HG03378 (cell line): ENCODE results near the gene CAMK2D.
A peak's percentile ranks its signal among the peaks of the same experiment; 100 is the strongest.
"Not testable (repeated sequence)": the region's sequence is repeated elsewhere in the genome, so short reads cannot be mapped to it uniquely, and the experiment has no call there.

Source experiments
- ATAC-seq: cut with Tn5 transposase; IDR thresholded peaks from one replicate; pipeline ENCODE4 v1.9.1; 2021; ENCODE audit warnings: mild to moderate bottlenecking, moderate library complexity; ENCODE audit not compliant: unreplicated experiment

Gene CAMK2D

DNA sequence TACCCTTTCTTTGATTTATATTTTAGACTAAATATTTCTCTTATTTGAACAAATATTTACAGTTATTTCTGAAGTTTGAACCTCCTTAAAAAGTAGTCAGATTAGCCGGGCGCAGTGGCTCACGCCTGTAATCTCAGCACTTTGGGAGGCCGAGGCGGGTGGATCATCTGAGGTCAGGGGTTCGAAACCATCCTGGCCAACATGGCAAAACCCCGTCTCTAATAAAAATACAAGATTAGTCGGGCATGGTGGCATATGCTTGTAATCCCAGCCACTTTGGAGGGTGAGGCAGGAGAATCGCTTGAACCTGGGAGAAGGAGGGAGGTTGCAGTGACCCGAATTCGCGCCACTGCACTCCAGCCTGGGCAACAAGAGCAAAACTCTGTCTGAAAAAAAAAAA is 2.4 kb upstream of the CAMK2D start:
- ATAC-seq = not testable (repeated sequence)

DNA sequence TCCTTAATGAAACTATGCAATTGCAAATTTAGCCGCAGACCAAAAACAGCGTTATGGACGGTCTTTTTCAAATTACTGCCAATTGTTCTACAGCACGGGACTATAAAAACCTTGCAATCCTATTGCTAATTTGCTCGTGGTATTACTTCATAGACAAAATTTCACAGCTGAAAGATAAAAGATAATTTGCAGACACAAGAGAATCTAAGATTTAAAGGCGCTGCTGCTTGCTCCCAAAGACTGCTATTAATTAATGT is 1.4 kb upstream of the CAMK2D start:
- ATAC-seq = no peak

DNA sequence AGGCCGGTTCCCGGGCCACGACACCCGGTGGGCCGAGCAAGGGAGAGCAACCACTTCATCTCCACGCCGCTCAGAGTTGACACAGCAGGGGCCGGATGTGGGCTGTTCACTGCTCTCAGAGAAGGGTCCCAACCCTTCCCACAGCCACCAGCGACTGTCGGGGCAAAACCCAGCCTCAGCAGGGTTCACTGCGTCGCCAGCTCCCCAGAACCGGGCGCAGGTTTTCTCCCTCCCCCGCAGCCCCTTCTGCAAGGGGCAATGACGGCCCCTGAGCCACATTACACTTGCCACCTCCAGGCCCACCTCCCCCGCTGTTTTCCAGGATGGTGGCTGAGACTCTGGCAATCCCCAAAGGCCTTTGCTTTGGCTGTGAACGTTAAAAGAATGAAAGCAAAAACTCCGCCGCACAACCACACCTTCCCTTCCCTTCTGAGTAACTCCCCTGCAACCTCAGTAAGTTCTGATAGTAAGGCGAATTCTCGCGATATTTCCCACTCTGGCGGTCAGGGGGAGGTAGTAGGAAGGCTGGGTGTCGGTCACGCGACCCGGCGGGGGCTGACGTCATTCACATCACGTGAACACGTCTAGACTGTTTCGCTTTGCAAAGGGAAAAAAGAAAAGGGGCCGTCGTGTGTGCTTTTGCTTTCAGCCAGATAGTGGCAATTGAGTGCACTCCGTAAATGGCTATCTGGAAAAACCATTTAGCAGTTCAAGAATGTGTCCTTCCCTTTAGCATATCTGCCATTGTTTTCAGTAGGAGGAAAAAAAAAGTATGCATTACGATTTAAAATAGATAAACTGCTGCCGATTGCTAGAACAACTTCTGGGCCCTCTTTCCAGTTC is 869 bp upstream of the CAMK2D start:
- ATAC-seq = peak; percentile 79

DNA sequence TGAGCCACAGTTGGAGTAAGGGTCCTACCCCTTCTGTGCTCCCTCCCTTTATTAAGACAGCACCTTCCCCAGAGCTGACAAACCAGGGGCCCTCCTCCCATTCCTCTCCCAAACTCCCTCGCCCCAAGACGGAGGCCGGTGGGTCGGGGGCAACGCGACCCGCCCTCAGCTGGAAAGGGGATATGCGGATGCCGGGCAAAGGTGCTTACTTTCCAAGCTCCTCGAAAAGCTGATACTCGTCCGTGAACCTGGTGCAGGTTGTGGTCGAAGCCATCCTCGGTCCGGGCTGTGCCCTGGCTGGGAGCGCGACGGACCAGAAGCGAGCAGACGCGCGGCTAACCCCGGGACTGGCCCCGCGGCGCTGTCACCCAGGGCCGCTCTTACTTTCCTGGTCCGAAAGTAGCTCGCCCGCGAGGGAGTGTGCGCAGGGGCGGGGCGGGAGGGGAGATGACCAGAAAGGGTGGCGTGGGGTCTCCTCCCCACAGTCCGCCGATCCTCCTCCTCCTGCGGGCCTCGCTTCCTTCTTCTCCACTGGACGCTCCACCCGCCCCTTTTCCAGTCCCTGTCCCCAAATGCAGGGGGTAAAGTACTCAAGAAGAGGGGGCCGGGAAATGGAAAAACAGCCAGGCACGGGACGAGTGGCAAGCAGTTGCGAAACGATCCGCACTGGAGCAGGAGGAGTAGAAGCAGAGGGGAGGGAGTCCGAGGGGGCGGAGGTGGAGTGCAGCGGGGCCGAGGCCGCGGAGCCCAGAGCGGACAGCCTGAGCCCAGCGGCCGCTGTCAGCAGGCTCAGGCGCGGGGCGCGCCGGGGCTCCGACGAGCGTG is 531 bp downstream of the CAMK2D start:
- peak; percentile 6 for ATAC-seq

DNA sequence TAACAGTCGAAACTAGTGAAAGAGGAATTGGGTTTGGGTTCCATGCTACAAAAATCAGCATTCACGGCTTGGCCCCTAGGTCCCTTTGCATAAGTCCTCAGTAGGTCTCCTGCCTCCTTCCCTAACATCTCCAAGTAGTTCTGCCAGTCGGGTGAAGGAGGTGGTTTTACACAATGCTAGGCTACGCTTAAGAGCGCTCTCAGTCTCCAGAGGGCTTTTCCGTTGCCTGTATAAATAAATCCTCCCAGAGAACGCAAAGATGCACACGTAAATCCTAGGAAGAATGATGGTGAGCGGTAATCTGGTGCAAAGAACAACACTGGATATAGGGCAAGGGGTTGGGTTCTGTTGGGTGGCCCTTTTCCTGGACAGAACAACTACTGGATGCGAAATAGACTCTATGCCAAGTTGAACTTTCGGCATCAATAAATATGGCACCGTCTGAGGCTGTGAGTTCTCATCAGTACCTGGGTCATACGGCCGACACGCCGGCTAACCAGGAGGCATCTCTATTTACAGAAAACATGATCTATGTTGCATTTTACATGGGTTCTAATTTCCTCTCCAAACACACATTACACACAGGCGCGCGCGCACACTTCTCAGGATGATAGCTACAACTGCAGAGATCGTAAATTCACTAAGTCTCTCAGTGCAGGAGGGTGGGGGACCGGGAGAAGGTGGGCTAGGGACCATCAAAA is 1.3 kb downstream of the CAMK2D start:
- no peak for ATAC-seq

DNA sequence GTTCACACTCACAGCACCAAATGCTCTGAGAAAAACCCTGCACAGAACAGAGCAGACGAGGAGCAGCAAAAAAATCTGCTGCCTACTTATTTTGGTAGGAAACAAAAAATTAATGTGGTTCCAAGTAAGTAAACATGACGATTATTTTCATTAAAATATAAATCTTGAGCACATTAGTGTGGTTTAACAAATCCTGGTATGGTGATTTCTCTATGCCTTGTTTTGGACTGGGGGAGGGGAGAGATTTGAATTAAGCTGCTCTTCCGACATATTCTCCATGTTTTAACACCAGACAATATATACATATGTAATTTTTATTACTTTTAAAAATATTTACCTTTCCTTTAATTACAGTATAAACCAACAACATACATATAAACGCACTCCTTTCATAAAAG is 1.8 kb downstream of the CAMK2D start:
- ATAC-seq = no peak

DNA sequence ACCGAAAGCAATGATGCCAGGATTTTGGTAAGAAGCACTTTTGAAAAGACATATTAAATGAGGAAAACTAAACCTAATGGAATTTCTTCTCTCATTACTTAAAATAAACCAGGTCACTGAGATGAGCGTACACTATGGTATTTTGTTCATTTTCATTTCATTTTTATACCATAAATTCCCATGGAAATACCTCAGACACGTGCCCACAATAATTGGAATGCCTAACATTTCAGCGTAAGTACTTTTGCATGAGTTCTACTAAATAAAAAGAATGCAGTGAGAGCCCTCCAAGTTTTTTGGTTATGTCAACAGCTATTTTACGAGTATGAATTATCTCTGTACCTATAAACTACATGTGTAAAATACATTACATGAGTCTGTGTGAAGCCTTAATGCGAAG is 3.2 kb downstream of the CAMK2D start:
- no peak for ATAC-seq

DNA sequence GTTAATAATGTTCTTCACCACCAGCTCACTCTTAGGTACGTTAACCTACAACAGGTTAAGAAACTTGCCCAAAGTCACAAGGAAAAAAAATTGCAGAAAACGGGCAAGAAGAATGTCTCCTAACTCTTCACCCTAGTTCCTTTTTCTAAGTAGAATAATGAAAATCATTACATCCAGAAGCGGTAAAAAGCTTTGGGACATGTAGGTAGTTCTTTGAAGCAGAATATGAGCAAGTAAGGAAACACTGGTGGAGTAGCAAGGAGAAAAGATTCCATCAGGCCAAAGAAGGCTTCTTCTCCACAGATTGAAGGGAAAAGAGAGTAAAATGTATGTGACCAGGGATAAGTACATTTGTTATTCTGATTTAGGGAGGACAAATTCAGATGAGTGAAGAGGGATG is 4.1 kb downstream of the CAMK2D start:
- ATAC-seq = no peak

DNA sequence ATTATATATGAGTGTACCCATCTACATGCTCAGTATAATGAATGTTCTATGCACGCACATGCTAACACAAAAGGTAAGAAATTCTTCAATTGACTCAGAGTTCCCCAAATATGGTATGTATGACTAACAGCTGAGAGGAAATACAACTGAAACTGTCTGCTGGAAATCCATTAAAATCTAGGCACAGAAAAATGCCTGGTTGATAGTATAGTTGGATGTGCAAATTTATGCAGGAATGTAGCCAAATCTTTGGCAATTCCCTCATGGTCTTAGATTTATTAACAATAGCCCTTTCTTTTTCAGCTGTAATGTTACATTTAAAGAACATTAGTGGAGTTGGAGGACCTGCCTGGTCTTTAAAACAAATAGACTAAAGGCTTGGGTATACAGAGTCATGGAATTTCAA is 5.5 kb downstream of the CAMK2D start:
- peak; percentile 95 for ATAC-seq

DNA sequence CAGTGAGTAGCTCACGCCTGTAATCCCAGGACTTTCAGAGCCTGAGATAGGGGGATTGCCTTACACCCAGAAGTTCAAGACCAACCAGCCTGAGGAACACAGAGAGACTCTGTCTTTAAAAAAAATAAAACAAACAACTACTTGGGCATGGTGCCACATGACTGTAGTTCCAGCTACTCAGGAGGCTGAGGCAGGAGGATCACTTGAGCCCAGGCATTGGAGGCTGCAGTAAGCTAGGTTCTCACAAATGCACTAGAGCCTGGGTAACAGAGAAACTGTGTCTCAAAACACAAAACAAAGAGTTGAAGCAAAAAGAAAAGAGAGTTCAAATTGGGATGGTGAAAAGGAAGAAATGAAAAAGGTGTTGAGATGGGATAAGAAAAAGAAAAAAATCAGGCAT is 10.8 kb downstream of the CAMK2D start:
- no peak for ATAC-seq

DNA sequence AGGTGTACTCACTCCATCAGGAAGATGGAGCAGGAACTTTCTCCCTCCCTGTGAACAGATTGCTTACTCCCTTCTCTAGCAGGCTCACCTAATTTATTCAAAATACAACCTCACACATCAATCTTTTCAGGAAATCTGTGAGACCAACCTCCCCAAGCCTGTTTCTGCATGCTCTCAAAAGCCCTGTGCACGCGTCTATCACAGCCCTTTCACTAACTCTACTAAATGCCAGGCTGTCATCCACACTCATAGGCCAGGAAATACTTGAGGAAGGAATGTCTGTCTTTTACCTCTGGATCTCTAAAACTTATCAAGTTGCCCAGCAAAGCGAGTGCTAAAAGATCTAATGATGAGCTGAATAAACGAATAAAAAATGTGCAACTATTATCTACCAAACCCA is 11.2 kb downstream of the CAMK2D start:
- no peak for ATAC-seq

DNA sequence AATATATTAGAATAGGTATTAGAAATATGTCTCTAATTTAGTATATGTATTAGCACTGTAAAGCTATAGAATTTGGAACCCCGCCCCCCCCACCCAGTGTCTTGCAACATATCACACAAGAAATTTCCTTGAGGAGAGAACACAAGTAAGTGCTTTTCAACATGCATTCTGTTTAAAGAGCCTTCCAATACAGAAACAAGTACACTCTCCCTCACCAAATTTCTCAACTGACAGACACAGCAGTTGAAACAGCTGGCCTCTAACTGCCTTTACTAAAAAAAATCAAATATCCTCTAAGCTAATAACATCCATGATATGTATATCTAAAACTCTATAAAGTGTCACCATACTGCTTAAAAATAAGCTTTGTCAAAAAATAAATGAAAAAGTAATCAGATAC is 12.4 kb downstream of the CAMK2D start:
- no peak for ATAC-seq

DNA sequence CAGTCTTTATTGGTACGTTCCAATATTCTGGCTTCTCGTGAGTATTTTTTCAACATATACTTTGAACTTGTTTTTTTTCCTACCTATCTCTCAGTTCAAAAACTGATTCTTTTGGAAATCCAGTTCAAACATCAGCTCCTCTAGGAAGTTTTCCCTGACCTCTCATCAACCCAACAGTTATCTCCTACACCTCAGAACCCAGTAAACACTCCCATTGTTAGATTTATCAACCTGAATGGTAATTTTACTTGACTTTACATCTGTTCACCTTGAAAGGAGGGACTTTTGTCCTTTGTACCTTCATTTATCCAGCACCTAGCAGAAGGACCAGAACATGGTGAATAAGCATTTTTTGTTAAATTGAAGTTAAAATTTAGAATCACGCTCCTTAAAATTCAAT is 13.6 kb downstream of the CAMK2D start:
- no peak for ATAC-seq

DNA sequence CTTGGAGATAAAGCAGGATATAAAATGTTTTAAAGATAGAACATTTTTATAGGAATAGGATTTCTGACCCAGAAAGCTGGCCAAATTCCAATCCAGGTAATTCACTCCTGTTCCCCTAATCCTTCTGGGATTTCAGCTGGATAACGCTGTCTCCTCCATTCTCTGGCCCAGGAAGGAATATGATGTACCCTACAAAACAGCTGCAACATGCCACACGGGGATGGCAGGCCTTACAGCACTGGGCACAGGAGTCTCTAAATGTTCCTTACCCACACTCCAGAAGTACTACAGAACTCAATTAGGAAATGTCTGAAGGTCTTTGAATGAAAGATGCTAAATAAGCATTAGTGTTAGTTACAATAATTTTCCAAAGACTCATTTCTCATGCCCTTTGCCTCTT is 15.8 kb downstream of the CAMK2D start:
- no peak for ATAC-seq

DNA sequence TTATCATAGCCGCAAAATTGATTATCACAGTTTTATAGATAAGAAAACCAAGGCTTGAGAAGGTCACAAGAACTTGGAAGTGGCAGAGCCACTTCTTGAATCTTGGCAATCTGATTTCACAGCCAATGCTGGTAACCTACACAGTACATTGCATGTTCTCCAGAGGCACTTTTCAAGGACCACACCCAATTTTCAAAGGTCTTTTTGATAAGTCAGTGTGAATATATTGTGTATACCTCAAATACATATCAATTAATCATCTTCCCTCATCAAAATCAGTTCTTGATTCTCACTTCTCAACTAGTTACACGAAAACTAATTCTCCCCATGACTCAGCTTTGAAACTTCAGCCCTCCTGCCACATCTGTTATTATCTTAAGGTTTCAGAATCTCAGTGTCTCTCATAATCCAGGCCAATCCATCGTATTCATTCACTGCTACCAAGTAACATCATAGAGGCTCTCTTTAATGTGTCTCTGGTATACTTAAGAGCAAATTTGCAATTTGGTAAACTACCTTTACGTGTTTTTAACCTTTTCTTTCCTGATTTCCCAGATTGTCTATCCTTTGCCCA is 16.8 kb downstream of the CAMK2D start:
- ATAC-seq = no peak

DNA sequence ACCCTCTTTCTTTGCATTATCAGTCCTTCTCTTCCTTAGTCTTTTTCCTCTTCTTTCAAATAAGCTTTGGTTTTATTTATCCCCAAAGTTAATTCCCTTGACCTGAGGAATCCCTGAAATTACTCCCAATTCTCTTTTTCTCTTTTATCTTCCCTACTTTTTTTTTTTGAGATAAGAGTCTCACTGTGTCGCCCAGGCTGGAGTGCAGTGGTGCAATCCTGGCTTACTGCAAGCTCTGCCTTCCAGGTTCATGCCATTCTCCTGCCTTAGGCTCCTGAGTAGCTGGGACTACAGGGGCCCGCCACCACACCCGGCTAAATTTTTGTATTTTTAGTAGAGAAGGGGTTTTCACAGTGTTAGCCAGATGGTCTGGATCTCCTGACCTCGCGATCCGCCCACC is 17.8 kb downstream of the CAMK2D start:
- ATAC-seq = no peak

DNA sequence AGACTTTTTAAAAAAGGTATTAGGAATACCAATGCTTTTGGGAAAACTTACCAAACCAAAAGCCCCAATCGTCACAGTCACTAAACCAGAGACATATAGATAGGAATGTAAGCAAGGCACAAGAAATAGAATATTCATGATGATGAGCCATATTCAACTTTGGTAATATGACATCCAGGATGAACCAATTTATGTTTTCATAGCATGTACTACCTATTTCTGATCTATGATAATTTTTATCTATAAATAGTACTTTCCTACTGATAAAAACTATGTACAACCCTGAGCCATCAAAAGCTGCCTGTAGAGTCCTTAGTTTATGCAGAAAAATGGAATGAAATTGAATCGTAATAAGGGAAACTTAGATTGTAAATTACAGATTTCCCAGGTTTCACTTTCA is 18.9 kb downstream of the CAMK2D start:
- ATAC-seq = no peak

DNA sequence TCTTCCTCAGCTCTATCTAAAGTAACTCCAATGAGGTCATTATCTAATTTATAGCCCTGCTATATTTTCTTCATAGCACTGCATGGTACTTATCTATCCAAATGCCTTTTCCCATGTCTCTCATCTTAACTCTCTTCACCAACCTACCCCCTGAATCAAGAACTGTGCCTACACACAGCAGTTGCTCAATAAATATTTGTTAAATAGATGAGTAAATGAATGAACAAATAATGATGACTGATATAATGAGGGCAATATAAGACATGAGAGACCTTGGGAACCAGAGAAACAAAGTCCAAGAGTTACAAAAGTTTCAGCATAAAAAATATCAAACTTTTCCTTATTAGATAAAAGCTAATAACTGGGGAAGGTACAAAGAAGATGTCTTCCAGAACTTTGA is 19.6 kb downstream of the CAMK2D start:
- ATAC-seq = no peak

DNA sequence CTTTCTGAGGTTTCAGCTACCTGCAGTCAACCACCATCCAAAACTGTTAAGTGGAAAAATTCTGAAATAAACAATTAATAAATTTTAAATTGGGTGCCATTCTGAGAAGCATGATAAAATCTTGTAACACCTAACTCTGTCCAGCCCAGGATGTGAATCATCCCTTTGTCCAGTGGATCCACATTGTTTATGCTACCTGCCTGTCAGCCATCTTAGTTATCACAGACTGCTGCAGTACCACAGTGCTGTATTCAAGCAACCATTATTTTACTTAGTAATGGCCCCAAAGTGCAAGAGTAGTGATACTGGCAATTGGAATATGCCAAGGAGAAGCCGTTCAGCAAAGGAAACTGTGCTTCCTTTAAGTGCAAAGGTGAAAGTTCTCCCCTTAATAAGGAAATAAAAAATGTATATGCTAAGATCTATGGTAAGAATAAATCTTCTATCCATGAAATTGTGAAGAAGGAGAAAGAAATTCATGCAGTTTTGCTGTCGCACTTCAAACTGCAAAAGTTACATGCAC is 20.6 kb downstream of the CAMK2D start:
- ATAC-seq = no peak

DNA sequence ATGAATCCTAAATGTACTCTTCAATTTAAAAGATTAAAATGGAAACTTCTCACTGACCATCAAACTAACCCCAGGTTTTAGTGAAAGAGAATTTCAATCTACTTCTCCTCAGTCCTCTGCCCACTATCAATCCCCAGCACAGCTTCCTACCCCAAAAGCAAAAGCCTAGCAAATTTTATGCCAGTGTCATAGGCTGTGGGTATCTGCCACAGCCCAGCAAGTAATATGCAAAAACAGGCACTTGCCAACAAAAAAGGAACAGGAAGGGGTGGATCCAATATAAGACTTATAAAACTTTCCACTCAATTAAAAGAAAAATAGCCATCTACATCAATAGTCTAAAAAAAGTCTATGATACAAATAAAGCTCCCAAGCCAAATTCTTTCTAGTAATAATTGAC is 22.3 kb downstream of the CAMK2D start:
- no peak for ATAC-seq

DNA sequence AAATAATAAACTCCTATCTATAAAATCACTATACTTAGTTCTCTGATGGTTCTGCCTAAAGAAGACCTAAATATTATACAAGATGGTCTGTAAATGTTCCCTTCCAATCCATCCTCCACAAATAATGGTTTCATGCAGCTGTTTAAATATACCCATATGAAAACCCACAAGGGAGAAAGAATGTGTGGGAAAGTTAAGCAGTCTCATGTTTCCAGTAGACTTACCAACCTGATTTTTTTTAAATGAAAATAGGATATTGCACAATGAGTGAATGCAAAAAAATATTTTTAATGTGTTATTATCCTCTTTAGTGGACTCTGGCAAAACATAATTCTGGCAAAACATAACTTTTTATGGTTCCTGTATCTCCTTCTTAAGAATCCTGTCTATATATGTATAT is 23.3 kb downstream of the CAMK2D start:
- ATAC-seq = no peak
